Vagina (tissue), 2 donors: ENCODE results near the gene LUZP4. TPM values are rescaled to one million over a fixed set of nuclear protein-coding genes. Genes with fewer than 3 reads are reported as not detected.

Experiments
- DNase-seq, 2 donors: peaks; one replicate each; pipeline ENCODE4 v3.0.0-alpha.2; 2017; ENCODE audit errors: extremely low spot score in 2 of 2
- H3K27ac ChIP-seq: fragments of 200-600 bp; sonication (generic); one replicate; pipeline ENCODE4 v1.5.1; 2019
- H3K27me3 ChIP-seq: fragments of 200-600 bp; sonication (generic); one replicate; pipeline ENCODE4 v1.5.1; 2019
- H3K36me3 ChIP-seq, 2 donors: fragments of 200-600 bp; sonication (generic); one replicate each; pipeline ENCODE4 v1.5.1; 2017 to 2019
- H3K4me1 ChIP-seq: fragments of 200-600 bp; sonication (generic); one replicate; pipeline ENCODE4 v1.5.1; 2019
- H3K4me3 ChIP-seq, 2 donors: fragments of 200-600 bp; sonication (generic); 1 replicate in 1 of 2; 2 replicates in 1 of 2; pipeline ENCODE4 v1.5.1; 2016 to 2019
- H3K9me3 ChIP-seq: fragments of 200-600 bp; sonication (generic); one replicate; pipeline ENCODE4 v1.5.1; 2019
- CTCF ChIP-seq, 3 experiments: fragments of 450-650 bp in 2 of 3; fragments of 200-600 bp in 1 of 3; sonication (generic) in 1 of 3; IDR thresholded peaks; one replicate each; pipeline ENCODE4 v1.5.1; 2017 to 2019; ENCODE audit warnings: antibody characterized with exemption in 3 of 3, mild to moderate bottlenecking in 2 of 3, moderate library complexity in 2 of 3
- POLR2A ChIP-seq, 2 donors: fragments of 450-650 bp; IDR thresholded peaks; one replicate each; pipeline ENCODE4 v1.6.1; 2017; ENCODE audit warnings: antibody characterized with exemption in 2 of 2, mild to moderate bottlenecking in 2 of 2, moderate library complexity in 2 of 2
- POLR2AphosphoS5 ChIP-seq, 2 donors: sonication (generic); formaldehyde crosslinking; IDR thresholded peaks; one replicate each; pipeline ENCODE4 v1.9.0; 2017; ENCODE audit warnings: antibody characterized with exemption in 2 of 2, mild to moderate bottlenecking in 2 of 2, low read depth in 1 of 2; ENCODE audit not compliant: insufficient read depth in 1 of 2
- intact Hi-C: fragments of 100-400 bp; cut with DNase I; formaldehyde crosslinking; loops from one replicate; pipeline ENCODE4 v1.15.1; 2023
- total RNA-seq: library from RNA; depleted of rRNA; stranded (reverse); fragments of >200 nt; gene quantifications from one replicate; pipeline ENCODE4 v1.2.3, GENCODE V29; 2016

The LUZP4 gene
- total RNA-seq, 1 donor from 2014 or later = not detected

GRCh38 chrX:115356369-115356768, 66.9 kb downstream of the LUZP4 start:
- Histone ChIP-seq H3K27ac (no peak overlapping the region), H3K4me3 (no peak overlapping the region), H3K27me3 (no peaks in the 10 kb centered on the region), H3K9me3 (no peaks in the 10 kb centered on the region), H3K36me3 (no peaks in the 10 kb centered on the region), H3K4me1 (no peaks in the 10 kb centered on the region)
- DNase-seq = no peak
- TF ChIP-seq CTCF (IDR thresholded peaks at IDR 0.05) (no peak), POLR2A (IDR thresholded peaks at IDR 0.05) (no peak), POLR2AphosphoS5 (IDR thresholded peaks at IDR 0.05; ENCODE audit: insufficient read depth in 1 of 2, low read depth in 1 of 2) (no peak)
- intact Hi-C loops = no loop called here

Other genes starting within 250 kb of the LUZP4 start
- not detected for gene RBMXL3, start 100.3 kb upstream of the LUZP4 start, total RNA-seq
- gene LRCH2, start 55.6 kb upstream of the LUZP4 start, total RNA-seq = 10.1 TPM